Spleen (tissue), 11 donors: ENCODE data around the gene EML5. TPM values are rescaled to one million over a fixed set of nuclear protein-coding genes. Genes with fewer than 3 reads are reported as not detected.

Source experiments
- DNase-seq: peaks from one replicate; pipeline ENCODE4 v3.0.0-alpha.2; 2020
- H3K27ac ChIP-seq, 8 donors: fragments of 200-600 bp; sonication (generic) in 7 of 8; 1 replicate in 4 of 8; 2 replicates in 4 of 8; pipeline versions ENCODE4 v1.5.0 to v1.8.0; 2016 to 2021; ENCODE audit warnings: inconsistent platforms in 4 of 8, mild to moderate bottlenecking in 4 of 8, moderate library complexity in 1 of 8
- H3K27me3 ChIP-seq, 7 donors: fragments of 200-600 bp; sonication (generic) in 6 of 7; replicated peaks in 1 of 7; 1 replicate in 4 of 7; 2 replicates in 3 of 7; pipeline versions ENCODE4 v1.5.0 to v1.8.0; 2016 to 2021; ENCODE audit warnings: inconsistent platforms in 3 of 7, mild to moderate bottlenecking in 1 of 7
- H3K36me3 ChIP-seq, 6 donors: fragments of 200-600 bp; sonication (generic) in 5 of 6; 1 replicate in 4 of 6; 2 replicates in 2 of 6; pipeline versions ENCODE4 v1.5.0 to v1.8.0; 2016 to 2021; ENCODE audit warnings: inconsistent platforms in 2 of 6
- H3K4me1 ChIP-seq, 6 donors: fragments of 200-600 bp; sonication (generic) in 5 of 6; 1 replicate in 3 of 6; 2 replicates in 3 of 6; pipeline versions ENCODE4 v1.5.0 to v1.8.0; 2016 to 2021; ENCODE audit warnings: inconsistent platforms in 3 of 6
- H3K4me3 ChIP-seq, 8 donors: fragments of 200-600 bp; sonication (generic) in 7 of 8; 1 replicate in 4 of 8; 2 replicates in 4 of 8; pipeline versions ENCODE4 v1.5.0 to v1.8.0; 2016 to 2021; ENCODE audit warnings: inconsistent platforms in 4 of 8, mild to moderate bottlenecking in 4 of 8, moderate library complexity in 2 of 8
- H3K9me3 ChIP-seq, 8 donors: fragments of 200-600 bp; sonication (generic) in 7 of 8; 1 replicate in 4 of 8; 2 replicates in 4 of 8; pipeline versions ENCODE4 v1.5.0 to v1.8.0; 2016 to 2021; ENCODE audit warnings: inconsistent platforms in 4 of 8
- POLR2A ChIP-seq, 3 donors: fragments of 450-650 bp; IDR thresholded peaks; one replicate each; pipeline ENCODE4 v1.5.1; 2017; ENCODE audit warnings: antibody characterized with exemption in 3 of 3, mild to moderate bottlenecking in 1 of 3
- POLR2AphosphoS5 ChIP-seq, 3 donors: sonication (generic); formaldehyde crosslinking; IDR thresholded peaks; one replicate each; pipeline ENCODE4 v1.5.1; 2017; ENCODE audit warnings: antibody characterized with exemption in 3 of 3
- WGBS, 5 donors: extraction: QIAGEN DNeasy Blood & Tissue Kit in 3 of 5; methylation state at CpG; one replicate each; pipeline versions ENCODE4 v1.1.5 to v1.1.7; 2013 to 2018; 5-methylcytosine and 5-hydroxymethylcytosine counted together
- intact Hi-C: fragments of 100-400 bp; cut with DNase I; formaldehyde crosslinking; loops from one replicate; pipeline ENCODE4 v1.15.0; 2023; ENCODE audit warnings: low total_unique reads
- polyA plus RNA-seq, 3 donors: library from polyadenylated mRNA; stranded (reverse); fragments of 200-250 nt; gene quantifications; one replicate each; pipeline ENCODE4 v1.2.1, GENCODE V29; 2013
- small RNA-seq, 4 donors: library from RNA; depleted of rRNA; stranded (forward); fragments of <200 nt; gene quantifications; one replicate each; pipeline ENCODE3, GENCODE V24; 2016
- total RNA-seq, 7 donors: library from RNA; depleted of rRNA in 3 of 7; stranded (reverse); fragments of >200 nt in 3 of 7; fragmentation: NEBNext Ultra II Directional in 4 of 7; extraction: Animal tissue kit (Norgen Biotek cat#: 25700) in 4 of 7; gene quantifications; one replicate each; pipeline versions ENCODE4 v1.1.0 to v1.2.1, GENCODE V29; 2016 to 2021
- TF ChIP-seq, protein P1 (sequence below), 11 experiments: fragments of 200-600 bp in 7 of 11; fragments of 450-650 bp in 4 of 11; sonication (generic) in 4 of 11; IDR thresholded peaks in 8 of 11; conservative IDR thresholded peaks in 3 of 11; 1 replicate in 7 of 11; 2 replicates in 4 of 11; pipeline versions ENCODE4 v1.4.0 to v1.8.0; 2016 to 2021; ENCODE audit warnings: antibody characterized with exemption in 11 of 11, inconsistent platforms in 4 of 11, mild to moderate bottlenecking in 1 of 11
- donor health status: healthy with polysubstance abuse.
- donor health status: DM: no; HTN: no; CAD: no; lungs with moderate emphysema.
- donor health status: DM: no; HTN: no; CAD: no.
- donor health status: Bipolar disorder and iron deficiency.
- donor health status: healthy.
- donor health status: DM: no; HTN: no; CAD: no.
- donor health status: DM: yes; HTN: yes; CAD: no.

Gene EML5
- total and polyA plus RNA-seq, 10 donors, result 0.21 to 3.8 (median 2.5) TPM

DNA sequence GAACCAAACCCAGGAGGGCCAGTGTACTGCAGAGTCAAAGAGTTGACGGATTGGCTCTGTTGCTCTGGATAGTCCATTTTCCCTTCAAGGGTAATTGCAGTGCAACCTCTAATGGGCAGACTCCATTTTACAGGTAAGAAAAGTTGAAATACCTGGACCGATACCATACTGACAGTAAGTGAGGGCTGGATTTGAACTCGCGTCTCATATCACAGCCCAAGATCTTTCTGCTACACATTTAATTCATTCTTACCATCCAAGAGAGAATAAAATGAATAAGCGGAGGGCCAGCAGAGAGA is 230.3 kb downstream of the EML5 start:
- no peak for DNase-seq
- Histone ChIP-seq H3K36me3 (peaks cover 0 to 2% (median under 1%) of the 10 kb centered on the region in 6 donors), H3K27me3 (peaks cover 0 to 17% (median 0%) of the 10 kb centered on the region in 7 donors), H3K9me3 (no peaks in the 10 kb centered on the region), H3K4me1 (peaks cover 12 to 45% (median 29%) of the 10 kb centered on the region in 6 donors), H3K4me3 (peak overlapping the region; percentile 63 to 96 (median 84)), H3K27ac (peak overlapping the region; percentile 32 to 92 (median 89))
- WGBS, 5 donors, result 29 to 39% (median 31%) methylated on average over 5 of the region's 5 CpGs
- no peak for TF ChIP-seq POLR2AphosphoS5 (IDR thresholded peaks at IDR 0.05)
- TF ChIP-seq, protein P1, sequence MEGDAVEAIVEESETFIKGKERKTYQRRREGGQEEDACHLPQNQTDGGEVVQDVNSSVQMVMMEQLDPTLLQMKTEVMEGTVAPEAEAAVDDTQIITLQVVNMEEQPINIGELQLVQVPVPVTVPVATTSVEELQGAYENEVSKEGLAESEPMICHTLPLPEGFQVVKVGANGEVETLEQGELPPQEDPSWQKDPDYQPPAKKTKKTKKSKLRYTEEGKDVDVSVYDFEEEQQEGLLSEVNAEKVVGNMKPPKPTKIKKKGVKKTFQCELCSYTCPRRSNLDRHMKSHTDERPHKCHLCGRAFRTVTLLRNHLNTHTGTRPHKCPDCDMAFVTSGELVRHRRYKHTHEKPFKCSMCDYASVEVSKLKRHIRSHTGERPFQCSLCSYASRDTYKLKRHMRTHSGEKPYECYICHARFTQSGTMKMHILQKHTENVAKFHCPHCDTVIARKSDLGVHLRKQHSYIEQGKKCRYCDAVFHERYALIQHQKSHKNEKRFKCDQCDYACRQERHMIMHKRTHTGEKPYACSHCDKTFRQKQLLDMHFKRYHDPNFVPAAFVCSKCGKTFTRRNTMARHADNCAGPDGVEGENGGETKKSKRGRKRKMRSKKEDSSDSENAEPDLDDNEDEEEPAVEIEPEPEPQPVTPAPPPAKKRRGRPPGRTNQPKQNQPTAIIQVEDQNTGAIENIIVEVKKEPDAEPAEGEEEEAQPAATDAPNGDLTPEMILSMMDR (IDR thresholded peaks at IDR 0.05 in 8 of 11, conservative IDR thresholded peaks at IDR 0.05 in 3 of 11), result no peak
- no peak for TF ChIP-seq POLR2A (IDR thresholded peaks at IDR 0.05)
- intact Hi-C loops, result no loop called here

Small RNA genes lying within 50 kb of the gene (small RNA-seq; reads per million reads assigned to genes)
- gene RF00019 (0 reads per million in 4 donors), gene RNU4-92P (0 reads per million in 4 donors)

Other genes starting within 250 kb of the EML5 start
- 10 to 100 TPM in 3 of 7 donors, 1 to 10 TPM in 4; 4.8 to 10.9 (median 6.7) TPM for gene PTPN21, start 237.9 kb downstream of the EML5 start, total RNA-seq
- 1 to 10 TPM in 2 of 3 donors, under 1 TPM in 1; 0.85 to 2.0 (median 1.1) TPM for gene PTPN21, start 237.9 kb downstream of the EML5 start, polyA plus RNA-seq
- 10 to 100 TPM; 39.3 to 78.5 (median 44.8) TPM for gene ZC3H14, start 229.9 kb downstream of the EML5 start, total RNA-seq
- 10 to 100 TPM; 12.6 to 18.3 (median 12.9) TPM for gene ZC3H14, start 229.9 kb downstream of the EML5 start, polyA plus RNA-seq
- gene TTC8, start 31.7 kb upstream of the EML5 start, total RNA-seq, result 10 to 100 TPM; 10.4 to 23.6 (median 17.6) TPM
- 1 to 10 TPM; 4.5 to 9.2 (median 7.4) TPM for gene TTC8, start 31.7 kb upstream of the EML5 start, polyA plus RNA-seq